SK-N-SH treated with all-trans-retinoic acid at 6 μM for 48 hours (cell line): ENCODE results near the gene MS4A14.

Experiments used
- ATAC-seq: fragments of 200-7000 bp; cut with Tn5 transposase; 3 replicates; pipeline ENCODE4 v1.9.1; 2020; ENCODE audit warnings: mild to moderate bottlenecking, moderate library complexity
- ARNTL ChIP-seq: fragments of 450-650 bp; formaldehyde crosslinking; IDR thresholded peaks from 2 replicates; pipeline ENCODE4 v1.5.0; 2020; ENCODE audit warnings: low read depth, mild to moderate bottlenecking, moderate library complexity, borderline replicate concordance
- BACH2 ChIP-seq: fragments of 250-450 bp; sonication (Bioruptor Pico); IDR thresholded peaks from 2 replicates; pipeline ENCODE4 v1.9.0; 2021; ENCODE audit warnings: mild to moderate bottlenecking, borderline replicate concordance
- ESRRG ChIP-seq: fragments of 250-450 bp; sonication (Bioruptor Pico); IDR thresholded peaks from 2 replicates; pipeline ENCODE4 v1.6.1; 2021; ENCODE audit warnings: mild to moderate bottlenecking
- ISL1 ChIP-seq: fragments of 250-450 bp; sonication (Bioruptor Pico); IDR thresholded peaks from 2 replicates; pipeline ENCODE4 v2.1.2; 2022; ENCODE audit warnings: mild to moderate bottlenecking, moderate library complexity
- OSR1 ChIP-seq: fragments of 250-450 bp; sonication (Bioruptor Pico); IDR thresholded peaks from 2 replicates; pipeline ENCODE4 v1.8.0; 2022; ENCODE audit warnings: moderate library complexity, mild to moderate bottlenecking, inconsistent platforms
- PPARA ChIP-seq: fragments of 250-450 bp; sonication (Bioruptor Pico); IDR thresholded peaks from 2 replicates; pipeline ENCODE4 v1.5.0; 2020; ENCODE audit warnings: mild to moderate bottlenecking, borderline replicate concordance
- RARB ChIP-seq: fragments of 250-450 bp; sonication (Bioruptor Pico); IDR thresholded peaks from 2 replicates; pipeline ENCODE4 v1.8.0; 2021; ENCODE audit warnings: mild to moderate bottlenecking, moderate library complexity
- SNAI2 ChIP-seq: fragments of 250-450 bp; sonication (Bioruptor Pico); IDR thresholded peaks from 2 replicates; pipeline ENCODE4 v1.5.0; 2020; ENCODE audit warnings: mild to moderate bottlenecking, moderate library complexity
- TCF4 ChIP-seq: fragments of 250-450 bp; sonication (Bioruptor Pico); IDR thresholded peaks from 2 replicates; pipeline ENCODE4 v1.8.0; 2021; ENCODE audit warnings: mild to moderate bottlenecking, moderate library complexity, borderline replicate concordance
- TOX ChIP-seq: fragments of 250-450 bp; sonication (Bioruptor Pico); IDR thresholded peaks from 2 replicates; pipeline ENCODE4 v1.8.0; 2021; ENCODE audit warnings: mild to moderate bottlenecking, moderate library complexity, borderline replicate concordance
- ZC3H10 ChIP-seq: fragments of 250-450 bp; sonication (Bioruptor Pico); IDR thresholded peaks from 2 replicates; pipeline ENCODE4 v1.5.1; 2021; ENCODE audit warnings: mild to moderate bottlenecking, moderate library complexity
- ZFP3 ChIP-seq: fragments of 250-450 bp; sonication (Bioruptor Pico); IDR thresholded peaks from 2 replicates; pipeline ENCODE4 v1.5.0; 2020; ENCODE audit warnings: mild to moderate bottlenecking, moderate library complexity
- ZNF565 ChIP-seq: fragments of 450-650 bp; formaldehyde crosslinking; conservative IDR thresholded peaks from 2 replicates; pipeline ENCODE4 v1.5.0; 2020; ENCODE audit warnings: low read depth, mild to moderate bottlenecking, moderate library complexity
- TF ChIP-seq, protein P1 (sequence below): fragments of 250-450 bp; sonication (Bioruptor Pico); IDR thresholded peaks from 2 replicates; pipeline ENCODE4 v1.5.0; 2020; ENCODE audit warnings: mild to moderate bottlenecking, moderate library complexity
- TF ChIP-seq, protein P2 (sequence below): fragments of 250-450 bp; sonication (Bioruptor Pico); IDR thresholded peaks from 2 replicates; pipeline ENCODE4 v1.8.0; 2020; ENCODE audit warnings: mild to moderate bottlenecking, moderate library complexity, borderline replicate concordance
- TF ChIP-seq, protein P3 (sequence below): fragments of 250-450 bp; sonication (Bioruptor Pico); IDR thresholded peaks from 2 replicates; pipeline ENCODE4 v1.5.1; 2021; ENCODE audit warnings: mild to moderate bottlenecking, moderate library complexity
- TF ChIP-seq, protein P4 (sequence below): fragments of 250-450 bp; sonication (Bioruptor Pico); IDR thresholded peaks from 2 replicates; pipeline ENCODE4 v1.5.1; 2020; ENCODE audit warnings: low read depth, mild to moderate bottlenecking, moderate library complexity
- TF ChIP-seq, protein P5 (sequence below): fragments of 250-450 bp; sonication (Bioruptor Pico); IDR thresholded peaks from 2 replicates; pipeline ENCODE4 v1.8.0; 2021; ENCODE audit warnings: low read depth, mild to moderate bottlenecking, moderate library complexity, borderline replicate concordance

The MS4A14 gene

DNA sequence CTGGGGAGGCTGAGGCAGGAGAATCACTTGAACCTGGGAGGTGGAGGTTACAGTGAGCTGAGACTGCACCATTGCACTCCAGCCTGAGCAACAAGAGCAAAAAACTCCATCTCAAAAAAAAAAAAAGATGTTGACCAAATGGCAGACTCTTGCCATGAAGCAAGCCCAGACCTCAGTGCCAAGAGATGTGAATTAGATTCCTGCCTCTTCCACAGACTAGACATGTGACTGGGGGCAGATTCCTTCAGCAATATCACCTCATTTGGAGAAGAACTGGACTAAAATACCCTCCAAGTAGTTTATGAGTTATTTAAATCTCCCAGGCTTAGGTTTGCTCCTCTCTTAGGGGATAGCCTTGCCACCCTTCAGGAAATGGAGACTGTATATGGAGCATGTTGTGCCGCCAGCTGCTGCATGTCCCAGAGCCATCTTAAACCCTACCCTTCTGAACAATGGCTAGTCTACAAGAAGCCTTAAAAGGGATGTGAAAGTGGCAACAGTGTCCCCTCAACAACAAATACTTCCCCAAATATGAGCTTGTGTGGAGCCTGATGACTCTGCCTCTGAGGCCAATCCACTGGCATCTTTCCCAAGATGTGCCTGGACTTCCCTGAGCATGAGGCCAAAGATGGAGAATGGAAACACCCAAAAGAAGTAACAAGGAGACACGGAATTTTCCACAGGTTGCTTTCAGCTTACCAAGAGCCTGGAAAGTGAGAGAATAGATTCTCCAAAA is 18.7 kb upstream of the MS4A14 start:
- ATAC-seq: no peak
- TF ChIP-seq TCF4 (CRISPR knock-in tag): no peak
- TF ChIP-seq ISL1 (CRISPR knock-in tag): no peak
- no peak for TF ChIP-seq ZFP3 (CRISPR knock-in tag)
- TF ChIP-seq ZC3H10: no peak
- no peak for TF ChIP-seq SNAI2
- TF ChIP-seq ESRRG: no peak
- TF ChIP-seq, protein P1, sequence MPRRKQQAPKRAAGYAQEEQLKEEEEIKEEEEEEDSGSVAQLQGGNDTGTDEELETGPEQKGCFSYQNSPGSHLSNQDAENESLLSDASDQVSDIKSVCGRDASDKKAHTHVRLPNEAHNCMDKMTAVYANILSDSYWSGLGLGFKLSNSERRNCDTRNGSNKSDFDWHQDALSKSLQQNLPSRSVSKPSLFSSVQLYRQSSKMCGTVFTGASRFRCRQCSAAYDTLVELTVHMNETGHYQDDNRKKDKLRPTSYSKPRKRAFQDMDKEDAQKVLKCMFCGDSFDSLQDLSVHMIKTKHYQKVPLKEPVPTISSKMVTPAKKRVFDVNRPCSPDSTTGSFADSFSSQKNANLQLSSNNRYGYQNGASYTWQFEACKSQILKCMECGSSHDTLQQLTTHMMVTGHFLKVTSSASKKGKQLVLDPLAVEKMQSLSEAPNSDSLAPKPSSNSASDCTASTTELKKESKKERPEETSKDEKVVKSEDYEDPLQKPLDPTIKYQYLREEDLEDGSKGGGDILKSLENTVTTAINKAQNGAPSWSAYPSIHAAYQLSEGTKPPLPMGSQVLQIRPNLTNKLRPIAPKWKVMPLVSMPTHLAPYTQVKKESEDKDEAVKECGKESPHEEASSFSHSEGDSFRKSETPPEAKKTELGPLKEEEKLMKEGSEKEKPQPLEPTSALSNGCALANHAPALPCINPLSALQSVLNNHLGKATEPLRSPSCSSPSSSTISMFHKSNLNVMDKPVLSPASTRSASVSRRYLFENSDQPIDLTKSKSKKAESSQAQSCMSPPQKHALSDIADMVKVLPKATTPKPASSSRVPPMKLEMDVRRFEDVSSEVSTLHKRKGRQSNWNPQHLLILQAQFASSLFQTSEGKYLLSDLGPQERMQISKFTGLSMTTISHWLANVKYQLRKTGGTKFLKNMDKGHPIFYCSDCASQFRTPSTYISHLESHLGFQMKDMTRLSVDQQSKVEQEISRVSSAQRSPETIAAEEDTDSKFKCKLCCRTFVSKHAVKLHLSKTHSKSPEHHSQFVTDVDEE (CRISPR knock-in tag): no peak
- TF ChIP-seq RARB (CRISPR knock-in tag): no peak
- TF ChIP-seq PPARA: no peak
- TF ChIP-seq, protein P2, sequence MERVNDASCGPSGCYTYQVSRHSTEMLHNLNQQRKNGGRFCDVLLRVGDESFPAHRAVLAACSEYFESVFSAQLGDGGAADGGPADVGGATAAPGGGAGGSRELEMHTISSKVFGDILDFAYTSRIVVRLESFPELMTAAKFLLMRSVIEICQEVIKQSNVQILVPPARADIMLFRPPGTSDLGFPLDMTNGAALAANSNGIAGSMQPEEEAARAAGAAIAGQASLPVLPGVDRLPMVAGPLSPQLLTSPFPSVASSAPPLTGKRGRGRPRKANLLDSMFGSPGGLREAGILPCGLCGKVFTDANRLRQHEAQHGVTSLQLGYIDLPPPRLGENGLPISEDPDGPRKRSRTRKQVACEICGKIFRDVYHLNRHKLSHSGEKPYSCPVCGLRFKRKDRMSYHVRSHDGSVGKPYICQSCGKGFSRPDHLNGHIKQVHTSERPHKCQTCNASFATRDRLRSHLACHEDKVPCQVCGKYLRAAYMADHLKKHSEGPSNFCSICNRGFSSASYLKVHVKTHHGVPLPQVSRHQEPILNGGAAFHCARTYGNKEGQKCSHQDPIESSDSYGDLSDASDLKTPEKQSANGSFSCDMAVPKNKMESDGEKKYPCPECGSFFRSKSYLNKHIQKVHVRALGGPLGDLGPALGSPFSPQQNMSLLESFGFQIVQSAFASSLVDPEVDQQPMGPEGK (CRISPR knock-in tag): no peak
- no peak for TF ChIP-seq ZNF565
- TF ChIP-seq, all 23 proteins: peak for 0

DNA sequence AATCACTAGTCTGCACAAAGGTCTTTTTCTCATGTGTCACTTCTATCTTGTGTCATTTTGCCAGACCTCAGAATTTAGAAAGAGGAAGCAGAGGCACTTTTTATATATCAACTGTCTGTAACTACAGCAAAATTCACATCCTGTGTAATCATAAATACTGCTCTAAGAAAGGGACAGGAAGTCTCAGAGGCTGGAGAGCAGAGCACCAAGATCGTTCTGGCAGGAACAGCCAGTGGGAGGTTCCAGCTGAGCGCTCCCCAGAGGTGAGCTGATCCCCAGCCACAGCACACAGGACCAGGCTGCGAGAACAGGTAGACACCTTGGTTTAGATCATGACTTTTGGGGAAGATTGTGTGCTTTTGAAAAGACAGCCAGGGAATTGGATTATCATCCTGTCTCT is 17.9 kb upstream of the MS4A14 start, which contains the start of gene MS4A7:
Gene MS4A7 (plus strand): TSS at position 179 of the 400 bp plus-strand sequence. CDS start 4,610 bp downstream, outside the sequence.
- TF ChIP-seq RARB (CRISPR knock-in tag) (no peak), ISL1 (CRISPR knock-in tag) (no peak)
- TF ChIP-seq, protein P3, sequence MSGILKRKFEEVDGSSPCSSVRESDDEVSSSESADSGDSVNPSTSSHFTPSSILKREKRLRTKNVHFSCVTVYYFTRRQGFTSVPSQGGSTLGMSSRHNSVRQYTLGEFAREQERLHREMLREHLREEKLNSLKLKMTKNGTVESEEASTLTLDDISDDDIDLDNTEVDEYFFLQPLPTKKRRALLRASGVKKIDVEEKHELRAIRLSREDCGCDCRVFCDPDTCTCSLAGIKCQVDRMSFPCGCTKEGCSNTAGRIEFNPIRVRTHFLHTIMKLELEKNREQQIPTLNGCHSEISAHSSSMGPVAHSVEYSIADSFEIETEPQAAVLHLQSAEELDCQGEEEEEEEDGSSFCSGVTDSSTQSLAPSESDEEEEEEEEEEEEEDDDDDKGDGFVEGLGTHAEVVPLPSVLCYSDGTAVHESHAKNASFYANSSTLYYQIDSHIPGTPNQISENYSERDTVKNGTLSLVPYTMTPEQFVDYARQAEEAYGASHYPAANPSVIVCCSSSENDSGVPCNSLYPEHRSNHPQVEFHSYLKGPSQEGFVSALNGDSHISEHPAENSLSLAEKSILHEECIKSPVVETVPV (CRISPR knock-in tag): no peak
- TF ChIP-seq, all 23 proteins: peak for 0

DNA sequence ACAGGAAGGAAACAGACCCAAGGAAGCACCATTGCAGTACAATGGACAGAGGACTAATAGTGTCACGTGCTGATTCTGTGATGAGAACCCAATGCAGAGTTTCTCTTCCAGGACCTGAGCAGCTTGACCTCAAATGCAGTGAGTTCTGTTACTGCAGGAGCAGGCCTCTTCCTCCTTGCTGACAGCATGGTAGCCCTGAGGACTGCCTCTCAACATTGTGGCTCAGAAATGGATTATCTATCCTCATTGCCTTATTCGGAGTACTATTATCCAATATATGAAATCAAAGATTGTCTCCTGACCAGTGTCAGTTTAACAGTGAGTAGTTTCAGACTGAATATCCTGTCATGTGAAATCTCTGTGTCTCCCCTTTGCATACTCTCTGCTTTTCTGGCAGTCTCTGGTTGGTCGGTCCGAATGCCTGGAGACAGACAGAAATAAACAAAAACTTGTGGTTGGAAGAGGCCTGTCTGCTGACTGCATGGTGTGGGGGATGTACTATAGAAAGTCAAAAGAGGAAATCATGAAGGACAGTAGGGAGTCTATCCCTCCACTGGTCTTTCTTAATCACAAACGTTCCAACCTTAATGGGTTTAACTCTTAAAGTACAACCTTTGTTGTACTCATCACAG is 6.9 kb upstream of the MS4A14 start:
- ATAC-seq: no peak
- no peak for TF ChIP-seq ISL1 (CRISPR knock-in tag)
- TF ChIP-seq, protein P2 (CRISPR knock-in tag): no peak
- no peak for TF ChIP-seq ZNF565
- TF ChIP-seq, protein P4, sequence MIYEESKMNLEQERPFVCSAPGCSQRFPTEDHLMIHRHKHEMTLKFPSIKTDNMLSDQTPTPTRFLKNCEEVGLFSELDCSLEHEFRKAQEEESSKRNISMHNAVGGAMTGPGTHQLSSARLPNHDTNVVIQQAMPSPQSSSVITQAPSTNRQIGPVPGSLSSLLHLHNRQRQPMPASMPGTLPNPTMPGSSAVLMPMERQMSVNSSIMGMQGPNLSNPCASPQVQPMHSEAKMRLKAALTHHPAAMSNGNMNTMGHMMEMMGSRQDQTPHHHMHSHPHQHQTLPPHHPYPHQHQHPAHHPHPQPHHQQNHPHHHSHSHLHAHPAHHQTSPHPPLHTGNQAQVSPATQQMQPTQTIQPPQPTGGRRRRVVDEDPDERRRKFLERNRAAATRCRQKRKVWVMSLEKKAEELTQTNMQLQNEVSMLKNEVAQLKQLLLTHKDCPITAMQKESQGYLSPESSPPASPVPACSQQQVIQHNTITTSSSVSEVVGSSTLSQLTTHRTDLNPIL (CRISPR knock-in tag): no peak
- TF ChIP-seq, protein P5, sequence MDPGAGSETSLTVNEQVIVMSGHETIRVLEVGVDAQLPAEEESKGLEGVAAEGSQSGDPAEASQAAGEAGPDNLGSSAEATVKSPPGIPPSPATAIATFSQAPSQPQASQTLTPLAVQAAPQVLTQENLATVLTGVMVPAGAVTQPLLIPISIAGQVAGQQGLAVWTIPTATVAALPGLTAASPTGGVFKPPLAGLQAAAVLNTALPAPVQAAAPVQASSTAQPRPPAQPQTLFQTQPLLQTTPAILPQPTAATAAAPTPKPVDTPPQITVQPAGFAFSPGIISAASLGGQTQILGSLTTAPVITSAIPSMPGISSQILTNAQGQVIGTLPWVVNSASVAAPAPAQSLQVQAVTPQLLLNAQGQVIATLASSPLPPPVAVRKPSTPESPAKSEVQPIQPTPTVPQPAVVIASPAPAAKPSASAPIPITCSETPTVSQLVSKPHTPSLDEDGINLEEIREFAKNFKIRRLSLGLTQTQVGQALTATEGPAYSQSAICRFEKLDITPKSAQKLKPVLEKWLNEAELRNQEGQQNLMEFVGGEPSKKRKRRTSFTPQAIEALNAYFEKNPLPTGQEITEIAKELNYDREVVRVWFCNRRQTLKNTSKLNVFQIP: no peak
- TF ChIP-seq, protein P1 (CRISPR knock-in tag): no peak
- TF ChIP-seq TCF4 (CRISPR knock-in tag): no peak
- no peak for TF ChIP-seq ESRRG
- no peak for TF ChIP-seq SNAI2
- no peak for TF ChIP-seq RARB (CRISPR knock-in tag)
- TF ChIP-seq TOX (CRISPR knock-in tag): no peak
- TF ChIP-seq BACH2 (CRISPR knock-in tag): no peak
- no peak for TF ChIP-seq ZC3H10
- TF ChIP-seq PPARA: no peak
- TF ChIP-seq ARNTL (CRISPR knock-in tag): no peak
- TF ChIP-seq ZFP3 (CRISPR knock-in tag): no peak
- TF ChIP-seq, protein P3 (CRISPR knock-in tag): no peak
- TF ChIP-seq OSR1: no peak

More for the DNA sequence above, 17.9 kb upstream of the MS4A14 start, which contains the start of gene MS4A7:
- ATAC-seq: no peak
